WTC11 (cell line): Measurements from ENCODE around the gene MSANTD2.

ENCODE experiments used
- ATF1 ChIP-seq: sonication (generic); formaldehyde crosslinking; IDR thresholded peaks from 2 replicates; pipeline ENCODE4 v1.8.1; 2023; ENCODE audit warnings: mild to moderate bottlenecking, moderate library complexity, missing genetic modification reagents
- CBFB ChIP-seq: sonication (generic); formaldehyde crosslinking; IDR thresholded peaks from 2 replicates; pipeline ENCODE4 v1.8.1; 2022; ENCODE audit warnings: mild to moderate bottlenecking, low read depth, missing genetic modification reagents
- CTCF ChIP-seq: fragments of 200-600 bp; IDR thresholded peaks from 2 replicates; pipeline ENCODE4 v1.8.0; 2022; ENCODE audit warnings: antibody characterized with exemption
- E2F5 ChIP-seq: sonication (generic); formaldehyde crosslinking; IDR thresholded peaks from 2 replicates; pipeline ENCODE4 v1.8.1; 2022; ENCODE audit warnings: mild to moderate bottlenecking, moderate library complexity, missing genetic modification reagents
- ESRRA ChIP-seq: sonication (generic); formaldehyde crosslinking; IDR thresholded peaks from 2 replicates; pipeline ENCODE4 v1.8.1; 2022; ENCODE audit warnings: mild to moderate bottlenecking, missing genetic modification reagents, borderline replicate concordance
- MAX ChIP-seq: sonication (generic); formaldehyde crosslinking; IDR thresholded peaks from 2 replicates; pipeline ENCODE4 v1.8.0; 2022; ENCODE audit warnings: mild to moderate bottlenecking, missing genetic modification reagents
- PRDM15 ChIP-seq: sonication (generic); formaldehyde crosslinking; IDR thresholded peaks from 2 replicates; pipeline ENCODE4 v1.8.0; 2022; ENCODE audit warnings: missing genetic modification reagents
- RELA ChIP-seq: sonication (generic); formaldehyde crosslinking; IDR thresholded peaks from 2 replicates; pipeline ENCODE4 v1.8.1; 2022; ENCODE audit warnings: missing genetic modification reagents, mild to moderate bottlenecking, borderline replicate concordance
- SOX15 ChIP-seq: fragments of 250-450 bp; sonication (Bioruptor Pico); IDR thresholded peaks from 2 replicates; pipeline ENCODE4 v1.9.0; 2021; ENCODE audit warnings: mild to moderate bottlenecking
- USF2 ChIP-seq: sonication (generic); formaldehyde crosslinking; IDR thresholded peaks from 2 replicates; pipeline ENCODE4 v1.8.1; 2023; ENCODE audit warnings: mild to moderate bottlenecking, missing genetic modification reagents, moderate library complexity
- ZBTB43 ChIP-seq: sonication (generic); formaldehyde crosslinking; IDR thresholded peaks from 2 replicates; pipeline ENCODE4 v1.8.1; 2023; ENCODE audit warnings: mild to moderate bottlenecking, missing genetic modification reagents
- ZNF232 ChIP-seq: sonication (generic); formaldehyde crosslinking; IDR thresholded peaks from 2 replicates; pipeline ENCODE4 v1.8.0; 2022; ENCODE audit warnings: mild to moderate bottlenecking, missing genetic modification reagents

- no peak for TF ChIP-seq CTCF
- TF ChIP-seq E2F5 (CRISPR knock-in tag), result no peak
- no peak for TF ChIP-seq RELA (CRISPR knock-in tag)
- TF ChIP-seq ATF1 (CRISPR knock-in tag), result no peak
- no peak for TF ChIP-seq SOX15 (CRISPR knock-in tag)
- TF ChIP-seq ZNF232 (CRISPR knock-in tag), result no peak
- no peak for TF ChIP-seq ESRRA (CRISPR knock-in tag)
- no peak for TF ChIP-seq PRDM15 (CRISPR knock-in tag)
- TF ChIP-seq USF2, result no peak
- no peak for TF ChIP-seq ZBTB43
- TF ChIP-seq MAX (CRISPR knock-in tag), result no peak
- no peak for TF ChIP-seq CBFB
Observed at GRCh38 chr11:124756033-124756752, 44.0 kb downstream of the MSANTD2 start.
